Measurements from ENCODE around the gene RBM10.

The RBM10 gene

DNA sequence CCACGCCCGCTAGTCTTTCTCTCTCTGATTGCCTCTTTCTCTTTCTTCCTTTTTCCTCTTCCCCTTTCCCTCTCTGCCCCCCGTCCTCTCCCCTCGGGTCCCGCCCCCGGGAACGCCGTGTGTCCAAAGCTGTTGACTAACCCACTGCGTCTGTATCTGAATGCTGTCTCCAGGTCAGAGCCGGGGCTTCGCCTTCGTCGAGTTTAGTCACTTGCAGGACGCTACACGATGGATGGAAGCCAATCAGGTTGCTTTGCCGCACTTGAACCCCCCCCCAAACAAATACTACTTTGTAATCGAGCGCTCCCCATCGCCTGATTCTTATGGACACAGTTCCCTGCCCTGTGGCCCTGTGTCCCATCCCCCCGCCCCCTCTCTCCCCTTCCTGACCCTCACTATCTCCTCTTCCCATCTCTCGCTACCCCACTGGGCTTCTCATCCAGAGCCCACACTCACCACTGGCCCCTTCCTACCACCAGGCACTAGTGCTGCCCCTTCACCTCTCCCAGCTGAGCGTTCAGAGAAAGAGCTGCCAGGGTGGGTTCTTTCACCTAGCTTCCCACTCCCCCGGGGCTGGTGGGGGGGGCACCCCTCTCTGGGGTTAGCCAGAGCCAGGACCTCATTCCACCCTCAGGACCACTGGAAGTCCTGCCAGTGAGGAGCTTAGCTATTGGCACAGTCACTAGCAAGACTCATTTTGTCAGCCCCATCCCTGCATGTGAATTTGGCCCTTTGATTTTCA is 30.0 kb downstream of the RBM10 start:
- FAIRE-seq (no peak), DNase-seq (ENCODE audit: extremely low spot score, insufficient read length, low read depth) (no peak)

DNA sequence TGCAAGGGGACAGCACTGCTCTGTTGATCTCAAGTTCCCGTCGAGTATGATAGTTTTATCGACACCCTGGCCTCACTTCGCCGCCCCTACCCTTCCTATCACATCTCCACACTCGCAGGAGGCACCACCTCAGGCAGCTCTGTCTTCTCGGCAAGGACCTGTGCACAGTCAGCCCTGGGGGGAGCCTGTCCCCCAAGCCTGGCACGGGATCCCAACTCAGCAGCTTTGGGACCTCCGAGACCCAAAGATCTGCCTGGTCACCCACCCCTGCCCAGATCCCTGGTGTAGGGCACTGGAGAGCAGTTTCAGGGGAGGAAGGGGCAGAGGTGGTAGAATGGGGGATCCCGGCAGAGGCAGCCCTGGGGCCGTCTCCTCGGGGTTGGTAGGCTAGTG is 30.6 kb downstream of the RBM10 start:
- FAIRE-seq: no peak
- no peak for DNase-seq (ENCODE audit: extremely low spot score, insufficient read length, low read depth)

DNA sequence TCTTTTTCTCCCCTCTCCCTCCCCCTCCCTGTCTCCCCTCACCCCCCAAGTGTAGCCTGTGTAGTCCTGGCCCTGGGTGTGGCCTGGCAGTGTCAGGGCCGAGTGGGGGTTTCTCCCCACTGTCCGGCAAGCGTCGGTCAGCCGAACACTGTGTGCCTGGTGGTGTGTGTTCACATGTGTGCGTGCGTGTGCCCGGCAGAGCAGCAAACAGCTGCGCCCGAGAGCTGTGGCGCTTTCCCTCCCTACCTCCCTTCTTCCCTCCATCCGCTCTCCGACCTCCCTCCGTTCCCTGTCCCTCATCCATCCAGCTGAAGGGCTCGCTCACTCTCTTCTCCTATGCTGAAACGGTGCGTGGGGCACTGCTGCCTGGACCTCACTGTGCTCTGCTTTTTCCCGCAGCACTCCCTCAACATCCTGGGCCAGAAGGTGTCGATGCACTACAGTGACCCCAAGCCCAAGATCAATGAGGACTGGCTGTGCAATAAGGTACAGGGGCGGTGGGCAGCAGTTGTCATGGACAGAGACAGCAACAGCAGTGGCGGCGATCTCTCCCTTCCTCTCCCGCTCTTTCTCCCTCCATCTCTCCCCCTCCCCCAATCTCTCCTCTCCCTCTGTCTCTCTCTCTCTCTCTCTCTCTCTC is 31.2 kb downstream of the RBM10 start:
- FAIRE-seq (no peak), DNase-seq (ENCODE audit: extremely low spot score, insufficient read length, low read depth) (no peak)

DNA sequence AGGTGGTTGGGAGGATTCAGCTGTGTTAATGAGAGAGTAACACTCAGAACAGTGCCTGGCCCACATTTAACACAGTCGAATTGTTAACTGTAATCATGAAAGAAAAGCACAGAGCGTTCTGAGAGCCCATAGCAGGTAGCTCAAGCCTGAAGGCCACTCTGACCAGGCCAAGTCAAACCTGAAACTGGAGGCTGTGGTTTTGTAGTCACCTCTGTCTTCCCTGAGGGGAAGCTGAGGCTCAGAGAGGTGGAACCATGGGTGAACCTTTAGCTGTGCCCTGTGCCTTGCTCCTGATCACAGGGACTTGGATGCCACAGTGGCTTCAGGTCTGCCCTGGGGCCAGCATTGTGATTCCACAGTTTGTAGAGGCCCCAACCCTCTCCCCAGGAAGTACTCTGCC is 32.1 kb downstream of the RBM10 start:
- DNase-seq (ENCODE audit: extremely low spot score, insufficient read length, low read depth) (no peak), FAIRE-seq (no peak)

DNA sequence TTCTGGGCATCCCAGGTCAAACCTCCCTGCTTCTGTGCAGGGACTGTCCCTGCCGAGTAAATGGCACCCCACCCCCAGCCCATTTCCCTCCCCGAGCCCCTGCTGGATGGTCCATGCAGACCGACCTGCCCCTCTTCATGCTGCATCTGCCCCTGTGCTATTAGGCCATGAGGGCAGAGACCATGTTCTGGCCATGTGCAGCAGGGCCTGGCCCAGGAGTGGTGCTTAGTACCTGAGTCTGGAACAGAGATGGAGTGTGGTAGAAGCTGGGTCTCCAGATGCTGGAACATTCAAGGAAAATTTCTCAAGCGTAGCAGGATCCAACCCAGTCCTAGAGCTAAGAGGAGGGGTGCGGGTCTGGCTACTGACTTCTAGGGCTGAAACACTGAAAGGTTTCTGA is 33.3 kb downstream of the RBM10 start:
- DNase-seq (ENCODE audit: extremely low spot score, insufficient read length, low read depth): no peak
- FAIRE-seq: no peak

DNA sequence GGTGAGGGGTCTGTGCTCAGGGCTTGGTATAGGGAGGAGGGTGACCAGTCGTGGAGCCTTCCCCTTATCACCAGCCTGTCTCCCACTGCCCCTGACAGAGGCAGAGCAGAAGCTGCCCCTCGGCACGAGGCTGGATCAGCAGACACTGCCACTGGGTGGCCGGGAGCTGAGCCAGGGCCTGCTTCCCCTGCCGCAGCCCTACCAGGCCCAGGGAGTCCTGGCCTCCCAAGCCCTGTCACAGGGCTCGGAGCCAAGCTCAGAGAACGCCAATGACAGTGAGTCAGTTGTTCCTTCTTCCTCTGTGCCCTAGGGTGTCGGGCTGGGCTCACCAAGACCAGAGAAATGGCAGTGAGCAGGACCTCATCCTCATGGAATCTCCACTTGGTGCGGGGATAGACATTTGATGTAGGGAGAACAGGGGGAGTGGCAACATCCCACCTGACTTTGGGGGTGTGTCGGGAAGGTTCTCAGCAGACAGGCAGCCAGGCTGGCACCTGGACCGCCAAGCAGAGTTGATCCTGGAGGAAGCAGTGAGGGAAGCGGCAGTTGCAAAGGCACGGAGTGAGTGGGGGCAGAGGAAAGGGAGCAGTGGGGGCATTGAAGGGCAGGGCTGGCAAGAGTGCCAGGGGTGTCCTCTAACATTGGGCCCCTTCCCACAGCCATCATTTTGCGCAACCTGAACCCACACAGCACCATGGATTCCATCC is 34.4 kb downstream of the RBM10 start:
- no peak for FAIRE-seq

DNA sequence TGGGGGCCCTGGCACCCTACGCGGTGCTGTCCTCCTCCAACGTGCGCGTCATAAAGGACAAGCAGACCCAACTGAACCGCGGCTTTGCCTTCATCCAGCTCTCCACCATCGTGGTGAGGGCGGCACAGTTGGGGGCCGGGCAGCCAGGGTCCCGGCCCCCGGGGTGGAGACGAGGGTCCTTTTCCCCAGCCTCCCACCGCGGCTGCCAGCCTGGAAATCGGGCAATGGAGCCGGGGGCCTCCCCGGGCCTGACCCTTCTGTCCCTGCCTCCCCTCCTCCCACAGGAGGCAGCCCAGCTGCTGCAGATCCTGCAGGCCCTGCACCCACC is 34.9 kb downstream of the RBM10 start:
- DNase-seq (ENCODE audit: extremely low spot score, insufficient read length, low read depth) (no peak), FAIRE-seq (no peak)

More for the DNA sequence above, 34.4 kb downstream of the RBM10 start:
- no peak for DNase-seq (ENCODE audit: extremely low spot score, insufficient read length, low read depth)

DNA sequence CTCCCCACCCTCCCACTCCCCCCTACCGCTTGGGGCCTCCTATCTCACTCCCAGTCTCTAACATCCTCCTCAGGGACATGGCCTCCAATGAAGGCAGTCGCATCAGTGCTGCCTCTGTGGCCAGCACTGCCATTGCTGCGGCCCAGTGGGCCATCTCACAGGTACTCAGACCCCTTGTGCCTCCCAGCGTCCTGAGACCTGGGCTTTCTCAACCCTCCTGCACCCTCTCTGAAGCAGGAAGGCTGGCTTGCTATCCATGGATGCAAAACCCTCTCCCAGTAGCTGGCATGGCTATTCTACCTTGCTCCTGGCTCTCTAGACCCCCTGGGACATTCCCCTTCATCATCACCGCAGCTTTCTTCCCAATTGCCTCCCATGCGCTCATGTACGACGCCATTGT is 35.3 kb downstream of the RBM10 start:
- DNase-seq (ENCODE audit: extremely low spot score, insufficient read length, low read depth) (no peak), FAIRE-seq (no peak)

DNA sequence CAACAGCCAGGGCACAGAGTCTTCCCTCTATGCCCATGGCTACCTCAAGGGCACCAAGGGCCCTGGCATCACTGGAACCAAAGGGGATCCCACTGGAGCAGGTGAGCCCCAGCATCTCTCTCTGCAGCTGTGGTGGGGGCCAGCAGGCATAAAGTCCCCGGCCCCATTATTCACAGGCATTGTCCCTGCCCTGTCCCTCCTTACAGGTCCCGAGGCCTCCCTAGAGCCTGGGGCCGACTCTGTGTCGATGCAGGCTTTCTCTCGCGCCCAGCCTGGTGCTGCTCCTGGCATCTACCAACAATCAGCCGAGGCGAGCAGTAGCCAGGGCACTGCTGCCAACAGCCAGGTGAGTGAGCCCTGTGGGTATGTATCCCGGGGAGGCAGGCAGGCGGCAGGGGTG is 36.3 kb downstream of the RBM10 start:
- no peak for DNase-seq (ENCODE audit: extremely low spot score, insufficient read length, low read depth)
- no peak for FAIRE-seq

DNA sequence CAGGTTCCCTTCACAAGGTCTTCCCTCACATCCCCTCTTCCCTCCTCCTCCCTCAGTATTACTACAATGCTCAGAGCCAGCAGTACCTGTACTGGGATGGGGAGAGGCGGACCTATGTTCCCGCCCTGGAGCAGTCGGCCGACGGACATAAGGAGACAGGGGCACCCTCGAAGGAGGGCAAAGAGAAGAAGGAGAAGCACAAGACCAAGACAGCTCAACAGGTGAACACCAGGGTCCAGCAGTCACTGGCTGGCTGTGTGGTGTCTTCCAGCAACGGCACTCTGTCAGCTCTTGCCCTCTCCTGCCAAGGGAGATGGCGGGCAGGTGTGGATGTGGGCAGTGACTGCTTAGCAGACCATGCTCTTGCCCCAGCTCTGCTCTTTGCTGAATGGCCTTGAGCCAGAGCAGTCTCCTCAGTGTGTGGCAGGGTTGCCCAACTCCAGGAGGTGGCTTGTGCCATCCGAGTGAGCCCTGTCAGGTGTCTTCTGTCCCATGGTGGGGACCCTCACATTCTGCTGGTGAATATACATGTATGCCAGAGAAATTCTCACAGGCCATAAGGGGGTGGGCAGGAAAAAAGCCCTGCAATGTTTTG is 37.2 kb downstream of the RBM10 start:
- DNase-seq (ENCODE audit: extremely low spot score, insufficient read length, low read depth): no peak
- no peak for FAIRE-seq

DNA sequence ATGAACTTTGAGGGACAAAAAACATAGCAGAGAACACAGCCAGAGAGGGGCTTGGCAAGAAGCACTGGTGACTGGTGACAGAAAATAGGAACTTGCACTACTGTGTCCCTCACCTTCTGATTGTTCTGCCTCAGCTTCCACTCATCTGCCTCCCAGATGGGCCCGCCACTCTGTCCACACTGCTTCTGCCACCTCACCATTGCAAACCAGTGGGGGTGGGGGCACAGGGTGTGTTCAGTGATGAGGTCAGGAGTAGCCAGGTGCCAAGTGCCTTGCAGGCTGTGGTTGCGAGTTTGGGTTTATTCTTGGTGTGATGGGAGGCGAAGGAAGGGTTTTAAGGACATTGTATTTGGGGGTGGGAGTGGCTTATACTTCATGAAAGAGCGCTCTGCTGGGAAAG is 39.5 kb downstream of the RBM10 start:
- no peak for FAIRE-seq

DNA sequence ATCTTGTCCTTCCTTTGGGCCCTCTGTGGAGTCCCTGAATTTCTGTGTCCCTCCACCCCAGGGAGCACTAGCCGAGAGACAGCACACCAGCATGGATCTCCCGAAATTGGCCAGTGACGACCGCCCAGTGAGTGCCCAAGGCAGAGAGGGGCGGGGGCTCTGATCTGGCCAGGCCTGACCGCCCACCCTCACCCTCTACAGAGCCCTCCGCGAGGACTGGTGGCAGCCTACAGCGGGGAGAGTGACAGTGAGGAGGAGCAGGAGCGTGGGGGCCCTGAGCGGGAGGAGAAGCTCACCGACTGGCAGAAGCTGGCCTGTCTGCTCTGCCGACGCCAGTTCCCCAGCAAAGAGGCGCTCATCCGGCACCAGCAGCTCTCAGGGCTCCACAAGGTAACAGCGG is 40.2 kb downstream of the RBM10 start:
- FAIRE-seq: no peak
- no peak for DNase-seq (ENCODE audit: extremely low spot score, insufficient read length, low read depth)

More for the DNA sequence above, 39.5 kb downstream of the RBM10 start:
- no peak for DNase-seq (ENCODE audit: extremely low spot score, insufficient read length, low read depth)

DNA sequence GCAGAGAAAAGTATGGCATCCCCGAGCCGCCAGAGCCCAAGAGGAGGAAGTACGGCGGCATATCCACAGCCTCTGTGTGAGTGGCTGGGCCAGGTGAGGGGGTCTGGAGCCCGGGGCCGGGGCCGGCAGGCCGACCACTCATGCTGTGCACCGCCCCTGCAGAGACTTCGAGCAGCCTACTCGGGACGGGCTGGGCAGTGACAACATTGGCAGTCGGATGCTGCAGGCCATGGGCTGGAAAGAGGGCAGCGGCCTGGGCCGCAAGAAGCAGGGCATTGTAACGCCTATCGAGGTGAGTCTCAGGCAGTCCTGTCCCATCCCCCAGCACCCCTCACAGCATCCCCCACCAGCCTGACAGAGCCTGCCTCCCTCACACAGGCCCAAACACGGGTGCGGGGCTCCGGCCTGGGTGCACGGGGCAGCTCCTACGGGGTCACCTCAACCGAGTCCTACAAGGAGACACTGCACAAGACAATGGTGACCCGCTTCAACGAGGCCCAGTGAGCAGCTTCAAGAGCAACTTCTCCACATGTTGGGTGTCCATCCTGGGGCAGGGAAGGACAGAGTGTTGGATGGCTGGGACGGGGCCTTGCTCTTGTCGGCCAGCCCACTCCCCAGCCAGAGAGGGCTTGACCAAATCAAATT is 41.2 kb downstream of the RBM10 start:
- FAIRE-seq: no peak
- no peak for DNase-seq (ENCODE audit: extremely low spot score, insufficient read length, low read depth)

DNA sequence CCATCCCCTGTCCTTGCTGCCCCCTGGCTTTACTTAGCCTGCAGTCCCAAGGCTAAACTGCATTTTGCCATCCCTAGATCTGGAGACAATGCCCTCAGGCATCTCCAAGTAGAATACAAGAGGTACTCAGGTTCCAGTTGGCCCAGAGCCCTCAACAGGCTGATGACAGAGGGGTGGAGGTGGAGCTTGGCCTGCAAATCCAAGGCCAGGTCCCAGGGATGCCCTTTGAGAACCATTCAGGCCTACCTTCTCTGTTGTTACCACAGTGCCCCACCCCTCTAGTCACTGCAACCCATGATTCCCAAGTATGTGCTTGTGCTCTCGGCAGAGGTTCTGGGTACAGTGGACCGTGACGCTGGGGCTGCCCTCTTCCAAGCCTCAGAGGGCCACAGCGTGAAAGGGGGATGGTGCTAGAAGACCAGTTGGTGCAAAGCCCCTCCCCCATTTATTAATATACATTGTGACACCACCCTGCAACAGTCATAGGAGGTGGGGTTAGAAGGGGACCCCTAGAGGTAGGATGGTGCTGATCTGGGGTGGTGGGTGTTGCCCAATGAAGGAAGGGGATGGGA is 42.2 kb downstream of the RBM10 start:
- DNase-seq (ENCODE audit: extremely low spot score, insufficient read length, low read depth): no peak
- no peak for FAIRE-seq

DNA sequence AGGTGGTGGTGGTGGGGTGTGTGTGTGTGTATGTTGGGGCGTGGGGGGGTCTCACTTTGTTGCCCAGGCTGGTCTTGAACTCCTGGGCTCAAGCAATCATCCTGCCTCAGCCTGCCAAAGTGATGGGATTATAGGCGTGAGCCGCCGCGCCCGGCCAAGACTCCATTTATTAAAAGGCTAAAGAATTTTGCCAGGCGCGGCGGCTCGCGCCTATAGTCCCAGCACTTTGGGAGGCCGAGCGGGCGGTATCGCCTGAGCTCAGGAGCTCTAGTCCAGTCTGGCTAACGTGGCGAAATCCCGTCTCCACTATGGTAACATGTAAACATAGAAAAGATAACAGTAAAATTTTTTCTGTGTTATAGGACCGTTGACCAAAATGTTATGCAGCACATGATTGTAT is 44.9 kb downstream of the RBM10 start:
- no peak for FAIRE-seq
- no peak for DNase-seq (ENCODE audit: extremely low spot score, insufficient read length, low read depth)

DNA sequence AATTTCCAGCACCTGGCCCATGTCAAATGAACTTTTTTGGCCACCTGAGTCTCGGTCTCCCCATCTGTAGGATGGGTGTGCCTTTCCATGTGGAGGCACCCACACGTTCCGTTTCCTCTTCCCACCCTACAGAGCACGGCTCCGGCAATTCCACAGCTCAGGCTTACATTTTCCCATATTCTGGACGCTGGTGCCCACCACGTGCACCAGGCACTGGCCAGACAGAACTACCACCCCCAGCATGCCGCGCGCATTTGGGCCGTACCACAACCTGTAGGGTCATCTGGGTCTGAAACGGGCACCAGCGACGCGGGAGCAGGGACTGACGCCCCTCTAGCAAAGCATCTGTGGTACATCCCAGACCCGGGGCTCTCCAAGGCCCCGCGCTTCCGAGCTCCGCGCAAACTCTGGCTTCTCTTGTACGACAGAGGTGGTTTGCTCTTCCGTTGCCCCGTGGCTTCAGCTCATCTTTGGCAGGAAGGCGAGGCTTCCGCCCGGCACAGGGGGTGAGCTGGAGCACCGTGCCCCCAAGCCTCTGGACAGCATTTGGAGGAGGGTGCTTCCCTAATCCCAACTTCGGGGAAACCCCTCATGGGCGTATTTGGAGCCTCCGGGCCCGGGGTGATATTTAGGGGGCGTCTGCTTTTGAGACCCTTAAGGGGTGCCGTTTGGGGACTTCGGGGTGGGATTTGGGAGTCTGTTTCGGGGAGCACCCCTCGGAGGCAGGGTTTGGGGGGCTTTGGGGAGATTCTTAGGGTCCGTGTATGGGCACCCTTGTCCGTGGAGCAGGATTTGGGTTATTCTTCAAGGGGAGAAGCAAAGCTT is 45.6 kb downstream of the RBM10 start:
- FAIRE-seq (peak; percentile 96), DNase-seq (ENCODE audit: extremely low spot score, insufficient read length, low read depth) (peak; percentile 68)

DNA sequence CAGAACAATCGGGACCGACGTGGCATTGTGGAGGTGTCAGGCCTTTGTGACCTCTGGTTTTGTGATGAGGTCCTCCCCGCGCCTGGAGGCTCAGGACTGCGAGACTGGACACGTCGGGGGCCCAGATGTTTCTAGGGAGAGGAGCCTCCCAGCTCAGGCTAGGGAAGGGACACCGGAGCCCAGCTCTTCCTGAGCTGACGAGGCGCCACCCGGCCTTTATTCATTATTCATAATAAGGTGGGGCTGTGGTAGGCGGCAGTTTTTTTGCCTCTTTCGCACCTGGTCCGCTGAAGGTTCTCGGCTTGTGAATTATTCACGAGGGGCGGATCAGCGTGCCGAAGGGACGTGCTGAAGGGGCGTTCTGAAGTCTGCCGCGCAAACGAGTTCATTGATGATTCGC is 46.3 kb downstream of the RBM10 start:
- DNase-seq (ENCODE audit: extremely low spot score, insufficient read length, low read depth) (no peak), FAIRE-seq (peak; percentile 89)

DNA sequence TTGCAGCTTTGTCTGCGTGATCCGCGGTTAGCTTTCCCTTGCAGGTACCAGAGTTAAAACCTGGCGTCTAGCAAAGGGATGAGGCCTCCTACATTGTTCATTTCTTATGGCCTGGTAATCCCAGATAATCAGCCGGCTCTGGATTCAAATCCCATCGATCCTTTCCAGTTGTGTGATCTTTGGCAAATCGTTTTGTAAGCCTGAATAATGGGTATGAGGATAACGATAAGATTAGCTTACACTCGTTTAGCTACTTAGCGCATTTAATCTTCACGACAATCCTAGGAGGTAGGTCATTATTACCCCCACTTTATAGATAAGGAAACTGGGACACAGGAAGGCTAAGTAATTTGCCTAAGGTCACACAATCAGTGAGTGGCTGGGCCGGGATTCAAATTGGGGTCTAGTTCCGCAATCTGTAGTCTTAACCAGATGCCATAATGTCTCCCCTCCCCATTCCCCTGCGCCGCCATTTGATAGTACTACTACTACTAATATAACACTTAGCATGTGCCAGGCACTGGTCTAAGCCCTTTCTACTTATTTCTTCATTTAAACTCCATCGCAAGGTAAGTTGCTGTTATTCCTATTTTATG is 46.9 kb downstream of the RBM10 start:
- DNase-seq (ENCODE audit: extremely low spot score, insufficient read length, low read depth): no peak
- FAIRE-seq: peak; percentile 46
